Renal cortical epithelial cell (primary cell): ENCODE data around the gene VAV1. TPM values are rescaled to one million over a fixed set of nuclear protein-coding genes. Genes with fewer than 3 reads are reported as not detected.

ENCODE experiments used
- DNase-seq: peaks from one replicate; pipeline ENCODE4 v3.0.0-alpha.2; 2011; ENCODE audit warnings: low read depth
- total RNA-seq: library from RNA; depleted of rRNA; stranded (reverse); fragments of >200 nt; gene quantifications from 2 replicates; pipeline ENCODE4 v1.2.3, GENCODE V29; 2014

Gene VAV1
- total RNA-seq, 1 donor from 2014 or later = 0.05 TPM

- no peak for DNase-seq
Measured at GRCh38 chr19:6848986-6849385, 76.5 kb downstream of the VAV1 start.

GRCh38 chr19:6849876-6850275, 77.4 kb downstream of the VAV1 start:
- no peak for DNase-seq

GRCh38 chr19:6851359-6851758, 78.9 kb downstream of the VAV1 start:
- DNase-seq = no peak

GRCh38 chr19:6852001-6852400, 79.5 kb downstream of the VAV1 start:
- DNase-seq = no peak

GRCh38 chr19:6853868-6854267, 81.4 kb downstream of the VAV1 start:
- no peak for DNase-seq

GRCh38 chr19:6854758-6855157, 82.2 kb downstream of the VAV1 start:
- no peak for DNase-seq

- no peak for DNase-seq
Measured at GRCh38 chr19:6856749-6857372, 84.4 kb downstream of the VAV1 start.

- DNase-seq = peak; percentile 37
Measured at GRCh38 chr19:6861683-6862286, 89.3 kb downstream of the VAV1 start.

GRCh38 chr19:6862673-6863078, 90.2 kb downstream of the VAV1 start:
- DNase-seq = peak; percentile 65

GRCh38 chr19:6864325-6864940, 91.9 kb downstream of the VAV1 start:
- DNase-seq = no peak

- DNase-seq = no peak
Measured at GRCh38 chr19:6865849-6866248, 93.3 kb downstream of the VAV1 start.

- peak; percentile 87 for DNase-seq
Measured at GRCh38 chr19:6866741-6867151, 94.2 kb downstream of the VAV1 start.

GRCh38 chr19:6868351-6868750, 95.8 kb downstream of the VAV1 start:
- peak; percentile 24 for DNase-seq

GRCh38 chr19:6869151-6869882, 96.8 kb downstream of the VAV1 start:
- peak; percentile 62 for DNase-seq

- DNase-seq = no peak
Measured at GRCh38 chr19:6873708-6874431, 101.4 kb downstream of the VAV1 start.

- no peak for DNase-seq
Measured at GRCh38 chr19:6875218-6875617, 102.7 kb downstream of the VAV1 start.

GRCh38 chr19:6876748-6877147, 104.2 kb downstream of the VAV1 start:
- DNase-seq = no peak

- DNase-seq = no peak
Measured at GRCh38 chr19:6877766-6878165, 105.3 kb downstream of the VAV1 start.

- DNase-seq = no peak
Measured at GRCh38 chr19:6886277-6886897, 113.9 kb downstream of the VAV1 start.

- no peak for DNase-seq
Measured at GRCh38 chr19:6887316-6887715, 114.8 kb downstream of the VAV1 start, which contains the start of gene ADGRE1. Gene ADGRE1, plus strand, starts transcription at chr19:6887579. Its CDS starts 30 bp downstream, at chr19:6887609.

GRCh38 chr19:6888967-6889366, 116.5 kb downstream of the VAV1 start:
- DNase-seq = no peak
